ENCODE measurements around the gene TOP2B.

The TOP2B gene

DNA sequence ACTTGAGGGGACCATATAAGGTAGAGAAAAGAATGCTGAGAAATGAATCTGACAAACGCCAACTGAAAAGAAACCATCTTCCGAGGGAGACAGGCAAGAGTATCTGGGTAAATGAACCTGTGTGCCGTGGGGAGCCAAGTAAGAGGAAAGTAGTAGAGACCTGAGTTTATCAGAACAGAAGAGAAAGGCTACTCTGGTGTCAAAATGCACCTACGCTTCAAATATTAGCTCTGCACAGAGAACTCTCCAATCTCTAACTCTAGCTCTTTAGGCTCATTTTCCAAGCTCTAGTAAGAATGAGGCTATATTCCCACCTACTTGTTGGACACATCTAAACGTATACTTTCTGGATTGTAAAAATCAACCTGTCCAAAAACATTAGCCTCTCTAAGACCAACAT lies 53.5 kb downstream of the TOP2B start:
- no peak for DNase-seq (ENCODE audit: low spot score)

GRCh38 chr3:25610779-25611178 lies 53.9 kb downstream of the TOP2B start:
- DNase-seq (ENCODE audit: low spot score): no peak

GRCh38 chr3:25610167-25610566 lies 54.5 kb downstream of the TOP2B start:
- no peak for DNase-seq (ENCODE audit: low spot score)

- DNase-seq (ENCODE audit: low spot score): no peak
These were observed 60.5 kb downstream of the TOP2B start for GRCh38 chr3:25604107-25604805.

DNA sequence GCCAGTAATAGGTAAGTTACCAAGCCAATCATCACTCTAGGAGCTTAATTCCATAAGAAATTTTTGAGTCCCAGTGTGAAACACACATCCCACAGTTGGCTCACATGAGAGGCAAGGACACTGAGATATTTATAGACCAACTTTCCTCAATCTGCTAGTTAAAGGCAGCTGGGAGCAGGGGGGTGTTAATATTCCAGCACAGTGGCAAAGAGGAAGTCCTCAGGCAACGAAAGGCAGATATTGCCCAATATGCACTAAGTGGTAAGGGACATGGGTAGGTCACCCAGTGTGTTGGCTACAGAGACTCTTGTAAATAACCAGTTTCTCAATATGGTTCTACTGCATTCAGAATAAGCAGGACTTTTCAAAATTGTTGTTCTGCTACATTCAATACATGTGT lies 61.0 kb downstream of the TOP2B start:
- no peak for DNase-seq (ENCODE audit: low spot score)

GRCh38 chr3:25597535-25598101 lies 67.1 kb downstream of the TOP2B start:
- no peak for DNase-seq (ENCODE audit: low spot score)

- peak; percentile 33 for DNase-seq (ENCODE audit: low spot score)
These were observed 70.7 kb downstream of the TOP2B start for GRCh38 chr3:25594007-25594502.

- no peak for DNase-seq (ENCODE audit: low spot score)
These were observed 71.7 kb downstream of the TOP2B start for GRCh38 chr3:25593001-25593400.

DNA sequence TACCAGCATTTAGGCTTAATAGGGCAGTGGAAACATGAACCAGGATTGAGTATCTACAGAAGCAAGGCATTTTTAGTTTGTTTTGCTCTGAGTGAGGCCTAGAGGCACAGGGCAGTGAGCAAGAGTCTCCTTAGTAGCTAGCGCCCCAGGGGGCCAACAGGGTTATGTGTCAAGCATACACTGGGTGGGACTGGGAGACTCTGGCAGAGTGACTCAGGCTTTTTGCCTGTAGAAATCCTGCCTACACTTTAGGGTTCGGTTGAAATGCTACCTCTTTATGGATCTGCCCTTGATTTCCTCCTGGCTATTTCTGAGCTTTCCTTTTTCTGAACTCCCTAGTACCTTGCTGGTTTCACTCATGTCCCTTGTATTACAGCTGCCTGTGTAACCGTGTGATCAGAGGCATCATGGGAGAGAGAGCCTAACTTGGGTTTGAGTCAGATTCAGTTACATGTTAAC lies 72.2 kb downstream of the TOP2B start:
- no peak for DNase-seq (ENCODE audit: low spot score)

- DNase-seq (ENCODE audit: low spot score): no peak
These were observed 74.9 kb downstream of the TOP2B start for GRCh38 chr3:25589783-25590258.

- no peak for DNase-seq (ENCODE audit: low spot score)
These were observed 75.5 kb downstream of the TOP2B start for GRCh38 chr3:25589104-25589782.

DNA sequence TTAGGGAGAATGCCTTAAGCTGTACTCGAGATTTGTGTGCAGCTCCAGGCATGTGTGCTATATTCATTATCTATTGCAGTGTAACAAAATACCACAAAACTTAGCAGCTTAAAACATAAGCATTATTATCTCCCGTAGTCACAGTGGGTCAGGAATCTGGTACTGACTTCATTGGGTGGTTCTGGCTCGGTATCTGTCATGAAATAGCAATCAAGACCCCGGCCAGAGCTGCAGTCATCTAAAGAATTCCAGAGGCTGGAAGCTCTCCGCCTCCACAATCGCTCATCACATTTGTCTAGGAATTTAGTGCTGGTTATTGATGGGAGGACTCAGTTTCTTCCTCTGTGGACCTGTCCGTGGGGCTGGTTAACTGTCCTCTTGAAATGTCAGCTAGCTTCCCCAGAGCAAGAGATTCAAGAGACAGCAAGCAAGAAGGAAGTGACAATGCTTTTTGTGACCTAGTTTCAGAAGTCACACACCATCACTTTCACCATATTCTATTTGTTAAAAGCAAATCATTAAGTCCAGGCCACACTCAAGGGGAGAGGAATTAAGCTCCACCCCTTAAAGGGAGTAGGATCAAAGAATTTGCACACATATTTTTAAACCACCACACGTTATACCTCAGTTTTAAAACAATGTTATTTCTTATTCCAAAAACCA lies 76.1 kb downstream of the TOP2B start:
- no peak for DNase-seq (ENCODE audit: low spot score)

- no peak for DNase-seq (ENCODE audit: low spot score)
These were observed 76.7 kb downstream of the TOP2B start for GRCh38 chr3:25587975-25588374.

- no peak for DNase-seq (ENCODE audit: low spot score)
These were observed 77.2 kb downstream of the TOP2B start for GRCh38 chr3:25587526-25587925.

DNA sequence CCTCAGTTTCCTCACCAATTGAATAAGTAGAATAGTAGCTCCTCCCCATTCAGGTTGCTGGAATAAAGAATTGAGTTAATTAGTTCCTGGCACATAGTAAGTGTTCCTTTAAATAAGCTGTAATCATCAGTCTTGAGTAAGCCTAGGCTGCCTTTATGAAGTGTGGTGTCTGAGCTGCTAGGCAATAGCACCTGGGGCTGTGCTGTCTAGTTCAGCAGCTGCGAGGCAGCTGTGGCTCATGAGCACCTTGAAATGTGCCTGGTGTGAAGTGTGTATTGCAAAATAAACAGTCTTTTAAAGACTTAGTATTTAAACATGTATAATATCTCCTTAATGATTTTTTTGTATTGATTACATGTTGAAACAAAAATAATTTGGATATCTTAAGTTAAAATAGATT lies 77.6 kb downstream of the TOP2B start:
- no peak for DNase-seq (ENCODE audit: low spot score)

DNA sequence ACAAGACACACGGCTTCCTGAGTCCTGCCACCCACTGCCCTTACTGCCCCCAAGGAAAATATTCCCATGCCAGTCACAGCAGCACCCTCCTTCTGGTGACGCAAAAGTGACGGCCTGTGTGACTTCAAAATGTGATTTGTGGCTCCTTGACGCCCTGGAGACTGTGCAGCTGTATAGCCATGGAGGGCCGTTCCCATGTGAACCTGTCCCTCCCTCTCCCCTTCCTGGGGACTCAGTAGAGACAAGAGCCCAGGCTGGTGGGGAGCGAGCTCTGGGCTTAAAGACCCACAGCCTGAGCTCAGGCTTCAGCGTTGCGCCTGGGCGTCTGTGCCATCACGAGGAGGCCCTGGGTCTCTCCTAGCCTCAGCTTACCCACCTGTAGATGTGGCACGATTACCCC lies 78.2 kb downstream of the TOP2B start:
- no peak for DNase-seq (ENCODE audit: low spot score)

DNA sequence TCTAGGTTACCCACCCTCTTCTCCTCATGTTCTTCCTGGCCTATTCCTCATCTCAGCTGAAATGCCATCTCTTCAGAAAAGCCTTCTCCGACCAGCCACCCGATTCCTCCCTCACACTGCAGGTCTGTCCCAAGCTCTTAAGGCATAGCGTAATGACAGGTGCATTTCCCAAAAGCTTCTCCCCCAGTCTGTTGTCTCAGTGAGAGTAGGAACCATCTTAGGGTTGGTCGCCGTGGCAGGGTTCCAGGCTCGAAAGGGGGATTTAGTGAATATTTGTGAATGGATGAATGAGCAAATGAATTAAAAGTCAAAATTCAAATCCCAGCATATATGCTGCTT lies 78.6 kb downstream of the TOP2B start:
- DNase-seq (ENCODE audit: low spot score): no peak

DNA sequence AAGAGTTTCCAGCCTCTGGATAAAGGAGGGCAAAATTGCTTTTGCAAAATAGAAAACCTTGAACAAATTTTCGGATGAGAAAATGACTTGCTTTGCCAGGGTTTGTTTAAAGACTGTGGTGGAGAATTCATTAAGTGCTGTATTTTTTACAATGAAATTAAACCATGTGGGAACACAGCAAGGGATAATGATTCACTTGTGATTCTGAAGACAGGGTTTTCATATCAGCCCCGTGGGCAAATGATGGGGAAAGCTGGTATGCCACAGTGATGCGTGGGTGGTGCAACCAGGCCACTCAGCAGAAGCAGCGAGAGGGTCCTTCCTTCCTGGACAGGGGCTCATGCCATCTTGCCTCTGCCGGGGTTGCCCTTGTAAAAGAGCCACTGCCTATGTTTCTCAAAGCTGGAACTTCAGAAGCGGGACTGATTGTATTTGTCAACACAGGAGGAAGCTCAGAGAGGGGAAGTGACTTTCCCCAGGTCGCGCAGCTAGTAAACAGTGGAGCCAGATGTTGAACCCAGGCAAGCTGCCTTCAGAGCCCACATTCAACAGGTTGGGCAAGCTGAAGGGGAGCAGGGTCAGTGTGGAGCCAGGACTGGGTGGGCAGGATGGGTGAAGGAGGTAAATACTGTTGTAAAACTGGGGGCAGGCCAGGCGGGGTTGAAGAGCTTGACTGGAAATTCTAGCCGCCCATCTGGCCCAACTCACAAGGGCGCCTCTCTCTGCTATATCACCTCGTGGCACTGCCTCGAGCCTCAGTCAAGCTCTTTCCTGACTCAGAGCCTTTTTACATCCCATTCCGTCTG lies 79.1 kb downstream of the TOP2B start:
- DNase-seq (ENCODE audit: low spot score): no peak

- DNase-seq (ENCODE audit: low spot score): no peak
These were observed 80.5 kb downstream of the TOP2B start for GRCh38 chr3:25584011-25584789.

- DNase-seq (ENCODE audit: low spot score): no peak
These were observed 81.4 kb downstream of the TOP2B start for GRCh38 chr3:25583343-25583742.

- no peak for DNase-seq (ENCODE audit: low spot score)
These were observed 82.5 kb downstream of the TOP2B start for GRCh38 chr3:25582242-25582641.

All from CD4-positive, alpha-beta T cell treated with Interleukin-15 for 4 hours (primary cell).